Heart right ventricle (tissue), 16 donors: Measurements from ENCODE around the gene RNF40. TPM values are rescaled to one million over a fixed set of nuclear protein-coding genes. Genes with fewer than 3 reads are reported as not detected.

ENCODE experiments used
- ATAC-seq, 8 donors: fragments of 200-7000 bp; cut with Tn5 transposase; one replicate each; pipeline ENCODE4 v1.9.1; 2020; ENCODE audit warnings: mild to moderate bottlenecking in 8 of 8, moderate library complexity in 8 of 8, moderate number of reproducible peaks in 1 of 8
- DNase-seq, 2 donors: peaks; one replicate each; pipeline ENCODE4 v3.0.0-alpha.2; 2020
- H3K27ac ChIP-seq, 10 donors: fragments of 200-600 bp; sonication (generic) in 2 of 10; one replicate each; pipeline versions ENCODE4 v1.5.0 to v1.8.0; 2020 to 2022; ENCODE audit warnings: mild to moderate bottlenecking in 3 of 10
- H3K27me3 ChIP-seq, 7 donors: fragments of 200-600 bp; one replicate each; pipeline ENCODE4 v1.8.0; 2021 to 2022; ENCODE audit warnings: mild to moderate bottlenecking in 2 of 7
- H3K36me3 ChIP-seq, 9 donors: fragments of 200-600 bp; sonication (generic) in 1 of 9; one replicate each; pipeline versions ENCODE4 v1.5.0 to v1.8.0; 2020 to 2022; ENCODE audit warnings: mild to moderate bottlenecking in 2 of 9
- H3K4me1 ChIP-seq, 9 donors: fragments of 200-600 bp; sonication (generic) in 1 of 9; one replicate each; pipeline versions ENCODE4 v1.5.0 to v1.8.0; 2020 to 2022; ENCODE audit warnings: mild to moderate bottlenecking in 4 of 9
- H3K4me3 ChIP-seq, 10 donors: fragments of 200-600 bp; sonication (generic) in 2 of 10; one replicate each; pipeline versions ENCODE4 v1.5.0 to v1.8.0; 2020 to 2022; ENCODE audit warnings: mild to moderate bottlenecking in 7 of 10, moderate library complexity in 2 of 10
- H3K9me3 ChIP-seq, 11 donors: fragments of 200-600 bp in 10 of 11; sonication (generic) in 2 of 11; one replicate each; pipeline versions ENCODE4 v1.5.0 to v1.8.0; 2013 to 2022; ENCODE audit warnings: mild to moderate bottlenecking in 2 of 11, control low read depth in 1 of 11, moderate library complexity in 1 of 11
- WGBS, 2 donors: extraction: QIAGEN DNeasy Blood & Tissue Kit; methylation state at CpG; one replicate each; pipeline ENCODE4 v1.1.7; 2013; ENCODE audit warnings: inconsistent platforms in 1 of 2; 5-methylcytosine and 5-hydroxymethylcytosine counted together
- intact Hi-C, 10 donors: fragments of 100-400 bp; cut with DNase I; formaldehyde crosslinking; loops; one replicate each; pipeline versions ENCODE4 v1.11.1 to v1.14.2; 2022
- long read RNA-seq, 3 donors: library from polyadenylated mRNA; unstranded; transcript quantifications; one replicate each; pipeline ENCODE4 v2.0.0, GENCODE V29; 2020 to 2021
- polyA plus RNA-seq, 2 donors: library from polyadenylated mRNA; stranded (reverse); fragments of 200-250 nt; gene quantifications; one replicate each; pipeline ENCODE4 v1.2.3, GENCODE V29; 2013
- total RNA-seq, 10 donors: library from RNA; stranded (reverse); fragmentation: NEBNext Ultra II Directional in 3 of 10; extraction: Animal tissue kit (Norgen Biotek cat#: 25700) in 3 of 10; gene quantifications; one replicate each; pipeline versions ENCODE4 v1.2.1 to v1.2.4, GENCODE V29; 2021 to 2023
- TF ChIP-seq, protein P1 (sequence below), 9 donors: fragments of 200-600 bp; sonication (generic) in 2 of 9; IDR thresholded peaks; one replicate each; pipeline versions ENCODE4 v1.5.0 to v1.8.0; 2021 to 2022; ENCODE audit warnings: antibody characterized with exemption in 9 of 9, mild to moderate bottlenecking in 5 of 9, moderate library complexity in 1 of 9
- donor health status: Arrhythmogenic right ventricular cardiomyopathy.
- donor health status: ischemic (EF 13 %, LVEDD 7.1; RV severe dilation, severe dysfunction).
- donor health status: healthy with polysubstance abuse.
- donor health status: DM: no; HTN: yes; CAD: no.
- donor health status: DM: no; HTN: no; CAD: no.
- donor health status: ischemic (EF 25% LVEDD 6.9; RV normal size, moderate dysfunction).
- donor health status: ischemic (EF 25% LVEDD 5.7; RV mildly dilated, moderate dysfunction).
- donor health status: healthy.
- donor health status: DM: yes; HTN: yes; CAD: no.
- donor health status: Ischemic cardiomyopathy.
- donor health status: ischemic (EF 35%, LVEDD 5.7; RV mildly dilated, moderate dysfunction).
- donor health status: nonischemic (EF 11% LVEDD 7.7; RV severe dilation, severe dysfunction).
- donor health status: DM: yes; HTN: yes; CAD: no.
- donor health status: PGD.
- donor health status: ischemic (EF 29% LVEDD 5.4; RV normal size, mild dysfunction).
- donor health status: nonischemic (EF 23%, LVEDD 6.1; RV moderate dilation, normal function).

Gene RNF40
- total RNA-seq (10 to 100 TPM; 33.0 to 69.9 (median 42.6) TPM), polyA plus RNA-seq (10 to 100 TPM; 40.2 to 50.2 TPM)
- long read RNA-seq, donor 1, full-length matches to known transcripts: 7 of 45 reads
- long read RNA-seq, donor 1, partial matches to known transcripts: 23 of 45 reads
- long read RNA-seq, donor 1, other reads (novel, unspliced or antisense): 15 of 45 reads
- long read RNA-seq, donor 2, full-length matches to known transcripts: 1 of 37 reads
- long read RNA-seq, donor 2, partial matches to known transcripts: 25 of 37 reads
- long read RNA-seq, donor 2, other reads (novel, unspliced or antisense): 11 of 37 reads
- long read RNA-seq, donor 3, full-length matches to known transcripts: 12 of 60 reads
- long read RNA-seq, donor 3, partial matches to known transcripts: 30 of 60 reads
- long read RNA-seq, donor 3, other reads (novel, unspliced or antisense): 18 of 60 reads

DNA sequence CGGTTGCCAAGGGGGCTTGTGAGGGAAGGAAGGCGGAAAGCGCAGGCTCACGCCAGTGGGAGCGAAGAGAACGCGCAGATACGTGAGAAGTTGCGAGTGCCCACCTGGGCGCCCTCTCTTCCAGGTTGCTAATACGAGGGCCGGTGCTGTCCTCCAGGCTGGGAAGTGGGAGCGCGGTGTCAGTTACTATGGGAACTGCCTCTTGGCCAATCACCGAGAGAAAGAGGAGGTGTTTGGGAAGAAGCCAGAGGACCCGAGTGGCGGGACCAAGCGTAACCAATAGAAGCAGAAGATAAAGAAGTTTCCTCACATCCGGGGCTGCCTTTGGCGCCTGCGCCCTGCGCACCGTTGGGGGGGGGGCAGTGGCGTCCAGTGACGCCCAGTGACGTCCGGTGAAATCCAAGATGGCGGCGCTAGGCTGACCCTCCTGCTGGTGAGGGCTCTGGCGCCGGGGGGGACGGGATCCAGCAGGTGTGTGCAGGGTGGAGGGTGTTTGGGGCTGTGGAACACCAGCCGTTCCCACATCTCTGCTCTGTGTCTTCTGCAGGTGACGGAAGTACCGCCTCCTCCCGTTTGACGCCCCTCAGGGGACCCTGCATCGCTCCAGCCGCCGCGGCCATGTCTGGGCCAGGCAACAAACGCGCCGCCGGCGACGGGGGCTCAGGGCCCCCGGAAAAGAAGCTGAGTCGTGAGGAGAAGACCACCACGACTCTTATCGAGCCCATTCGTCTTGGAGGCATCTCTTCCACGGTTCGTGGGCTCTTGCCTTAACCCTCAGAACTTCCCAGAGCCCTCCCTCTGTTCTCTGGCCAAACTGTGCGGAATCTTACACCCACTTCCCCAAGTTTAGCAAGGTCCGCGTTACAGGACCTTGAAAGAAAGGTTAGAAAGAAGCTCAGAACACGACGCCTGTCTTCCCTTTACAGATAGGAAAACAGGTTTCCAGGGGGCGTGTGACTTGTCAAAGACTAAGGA lies at the start of gene RNF40, which contains the start of gene CFAP119:
Gene RNF40 (plus strand): TSS at position 395 of the 975 bp plus-strand sequence. CDS start 224 bp downstream, at position 619.
Gene CFAP119 (minus strand): TSS at position 135 of the 975 bp plus-strand sequence. CDS start 314 bp downstream, outside the sequence.
- no peaks in the 10 kb centered on the region for H3K27me3 ChIP-seq
- ATAC-seq (peak; percentile 93 to 99 (median 98)), DNase-seq (peak; percentile 95 to 98)
- TF ChIP-seq, protein P1, sequence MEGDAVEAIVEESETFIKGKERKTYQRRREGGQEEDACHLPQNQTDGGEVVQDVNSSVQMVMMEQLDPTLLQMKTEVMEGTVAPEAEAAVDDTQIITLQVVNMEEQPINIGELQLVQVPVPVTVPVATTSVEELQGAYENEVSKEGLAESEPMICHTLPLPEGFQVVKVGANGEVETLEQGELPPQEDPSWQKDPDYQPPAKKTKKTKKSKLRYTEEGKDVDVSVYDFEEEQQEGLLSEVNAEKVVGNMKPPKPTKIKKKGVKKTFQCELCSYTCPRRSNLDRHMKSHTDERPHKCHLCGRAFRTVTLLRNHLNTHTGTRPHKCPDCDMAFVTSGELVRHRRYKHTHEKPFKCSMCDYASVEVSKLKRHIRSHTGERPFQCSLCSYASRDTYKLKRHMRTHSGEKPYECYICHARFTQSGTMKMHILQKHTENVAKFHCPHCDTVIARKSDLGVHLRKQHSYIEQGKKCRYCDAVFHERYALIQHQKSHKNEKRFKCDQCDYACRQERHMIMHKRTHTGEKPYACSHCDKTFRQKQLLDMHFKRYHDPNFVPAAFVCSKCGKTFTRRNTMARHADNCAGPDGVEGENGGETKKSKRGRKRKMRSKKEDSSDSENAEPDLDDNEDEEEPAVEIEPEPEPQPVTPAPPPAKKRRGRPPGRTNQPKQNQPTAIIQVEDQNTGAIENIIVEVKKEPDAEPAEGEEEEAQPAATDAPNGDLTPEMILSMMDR (IDR thresholded peaks at IDR 0.05): no peak
- H3K9me3 ChIP-seq: no peaks in the 10 kb centered on the region
- intact Hi-C loops: loop anchor here in 1 of 10 donors (10.0 kb wide), 1 partner anchor 57 kb away; no protein-coding TSS in a partner anchor
- peak within 1 kb of the TSS; percentile 84 to 94 (median 90) for H3K4me3 ChIP-seq
- WGBS, 2 donors: 0% methylated on average over 54 to 60 of the region's 60 CpGs
- H3K27ac ChIP-seq: peak within 1 kb of the TSS; percentile 77 to 97 (median 93)
- peaks cover 17 to 55% (median 41%) of the 10 kb centered on the region in 9 donors for H3K4me1 ChIP-seq
- H3K36me3 ChIP-seq: peaks cover 0 to 65% (median 33%) of the 10 kb centered on the region in 9 donors

GRCh38 chr16:30715750-30716445 lies 46.2 kb upstream of the RNF40 start:
- WGBS, 2 donors: 74% methylated on average over 17 of the region's 17 CpGs
- TF ChIP-seq, protein P1 (IDR thresholded peaks at IDR 0.05): no peak
- Histone ChIP-seq H3K9me3 (no peaks in the 10 kb centered on the region), H3K36me3 (peaks cover 8 to 100% (median 75%) of the 10 kb centered on the region in 9 donors), H3K27ac (peak overlapping the region in 1 of 10 donors; percentile 86), H3K4me3 (no peak overlapping the region), H3K4me1 (peaks cover 0 to 38% (median 0%) of the 10 kb centered on the region in 9 donors), H3K27me3 (no peaks in the 10 kb centered on the region)
- intact Hi-C loops: no loop called here
- ATAC-seq: peak in 2 of 8 donors; percentile 19 to 44
- no peak for DNase-seq

- intact Hi-C loops: no loop called here
- ATAC-seq: no peak
- no peak overlapping the region for H3K4me3 ChIP-seq
- 79 to 82% methylated on average over 11 of the region's 11 CpGs for WGBS, 2 donors
- no peaks in the 10 kb centered on the region for H3K9me3 ChIP-seq
- TF ChIP-seq, protein P1 (IDR thresholded peaks at IDR 0.05): no peak
- no peaks in the 10 kb centered on the region for H3K27me3 ChIP-seq
- H3K27ac ChIP-seq: no peak overlapping the region
- DNase-seq: no peak
- H3K4me1 ChIP-seq: peaks cover 0 to 26% (median 0%) of the 10 kb centered on the region in 9 donors
- peaks cover 12 to 100% (median 77%) of the 10 kb centered on the region in 9 donors for H3K36me3 ChIP-seq
Observed at GRCh38 chr16:30720086-30720485, 42.0 kb upstream of the RNF40 start.
